ENCODE measurements around the gene CHEK2. TPM values are rescaled to one million over a fixed set of nuclear protein-coding genes. Genes with fewer than 3 reads are reported as not detected.
"Not testable (repeated sequence)": the region's sequence is repeated elsewhere in the genome, so short reads cannot be mapped to it uniquely, and the experiment has no call there.

The CHEK2 gene
- polyA plus RNA-seq, 3 donors, result 1.6 to 21.3 (median 2.7) TPM

- 47 to 68% (median 52%) methylated on average over 3 of the region's 3 CpGs for WGBS, 3 donors
Observed at GRCh38 chr22:28710576-28711191, 30.9 kb downstream of the CHEK2 start.

GRCh38 chr22:28710107-28710506 is 31.5 kb downstream of the CHEK2 start:
- no peak overlapping the region for H3K27ac ChIP-seq (ENCODE audit: low read depth, low read length)

More at GRCh38 chr22:28710576-28711191, 30.9 kb downstream of the CHEK2 start:
- H3K27ac ChIP-seq (ENCODE audit: low read depth, low read length), result no peak overlapping the region

- 90 to 94% (median 92%) methylated on average over 6 of the region's 6 CpGs for WGBS, 3 donors
- H3K27ac ChIP-seq (ENCODE audit: low read depth, low read length), result no peak overlapping the region
Observed at GRCh38 chr22:28706845-28707244, 34.8 kb downstream of the CHEK2 start.

GRCh38 chr22:28703436-28703835 is 38.2 kb downstream of the CHEK2 start:
- no peak overlapping the region for H3K27ac ChIP-seq (ENCODE audit: low read depth, low read length)

GRCh38 chr22:28702891-28703290 is 38.7 kb downstream of the CHEK2 start:
- no peak overlapping the region for H3K27ac ChIP-seq (ENCODE audit: low read depth, low read length)
- 92 to 99% (median 95%) methylated on average over 2 of the region's 2 CpGs for WGBS, 3 donors

GRCh38 chr22:28693041-28693760 is 48.4 kb downstream of the CHEK2 start:
- WGBS, 3 donors, result 91 to 95% (median 92%) methylated on average over 6 of the region's 6 CpGs
- not testable (repeated sequence) for H3K27ac ChIP-seq (ENCODE audit: low read depth, low read length)

- WGBS, 3 donors, result 86 to 95% (median 92%) methylated on average over 2 of the region's 2 CpGs
- H3K27ac ChIP-seq (ENCODE audit: low read depth, low read length), result not testable (repeated sequence)
Observed at GRCh38 chr22:28689796-28690195, 51.8 kb downstream of the CHEK2 start.

GRCh38 chr22:28682966-28683365 is 58.7 kb downstream of the CHEK2 start:
- not testable (repeated sequence) for H3K27ac ChIP-seq (ENCODE audit: low read depth, low read length)

GRCh38 chr22:28680813-28681490 is 60.7 kb downstream of the CHEK2 start:
- not testable (repeated sequence) for H3K27ac ChIP-seq (ENCODE audit: low read depth, low read length)
- WGBS, 3 donors, result 52 to 82% (median 75%) methylated on average over 4 to 5 of the region's 5 CpGs

More at GRCh38 chr22:28682966-28683365, 58.7 kb downstream of the CHEK2 start:
- 84 to 89% (median 85%) methylated on average over 4 of the region's 4 CpGs for WGBS, 3 donors

GRCh38 chr22:28679611-28680287 is 61.9 kb downstream of the CHEK2 start, which contains the start of gene TTC28:
Gene TTC28 (minus strand): TSS chr22:28679840. CDS start chr22:28679723, 117 bp downstream.
- not testable (repeated sequence) for H3K27ac ChIP-seq (ENCODE audit: low read depth, low read length)
- 4 to 12% (median 5%) methylated on average over 52 to 101 of the region's 101 CpGs for WGBS, 3 donors

- 12 to 15% (median 13%) methylated on average over 47 to 58 of the region's 58 CpGs for WGBS, 3 donors
- not testable (repeated sequence) for H3K27ac ChIP-seq (ENCODE audit: low read depth, low read length)
Observed at GRCh38 chr22:28678778-28679610, 62.6 kb downstream of the CHEK2 start.

GRCh38 chr22:28678170-28678569 is 63.5 kb downstream of the CHEK2 start:
- 68 to 84% (median 69%) methylated on average over 7 of the region's 7 CpGs for WGBS, 3 donors
- not testable (repeated sequence) for H3K27ac ChIP-seq (ENCODE audit: low read depth, low read length)

- no peak overlapping the region for H3K27ac ChIP-seq (ENCODE audit: low read depth, low read length)
- WGBS, 3 donors, result 53 to 86% (median 55%) methylated on average over 3 of the region's 3 CpGs
Observed at GRCh38 chr22:28674121-28674563, 67.5 kb downstream of the CHEK2 start.

- 50 to 92% (median 84%) methylated on average over 3 of the region's 3 CpGs for WGBS, 3 donors
- H3K27ac ChIP-seq (ENCODE audit: low read depth, low read length), result no peak overlapping the region
Observed at GRCh38 chr22:28670756-28671155, 70.9 kb downstream of the CHEK2 start.

- WGBS, 3 donors, result 72 to 88% (median 74%) methylated on average over 4 of the region's 4 CpGs
- H3K27ac ChIP-seq (ENCODE audit: low read depth, low read length), result no peak overlapping the region
Observed at GRCh38 chr22:28670161-28670560, 71.5 kb downstream of the CHEK2 start.

- 63 to 73% (median 67%) methylated on average over 2 of the region's 2 CpGs for WGBS, 3 donors
- no peak overlapping the region for H3K27ac ChIP-seq (ENCODE audit: low read depth, low read length)
Observed at GRCh38 chr22:28669387-28669786, 72.2 kb downstream of the CHEK2 start.

GRCh38 chr22:28663569-28663942 is 78.1 kb downstream of the CHEK2 start:
- not testable (repeated sequence) for H3K27ac ChIP-seq (ENCODE audit: low read depth, low read length)
- WGBS, 3 donors, result no CpG with 5 or more reads among the region's 13 CpGs

GRCh38 chr22:28658448-28658847 is 83.2 kb downstream of the CHEK2 start:
- H3K27ac ChIP-seq (ENCODE audit: low read depth, low read length), result no peak overlapping the region
- 76 to 82% (median 79%) methylated on average over 3 of the region's 3 CpGs for WGBS, 3 donors

All from adipose tissue (tissue), 3 donors.